G401.6 (cell line): Measurements from ENCODE around the gene RANGRF.
"Not testable (repeated sequence)": the region's sequence is repeated elsewhere in the genome, so short reads cannot be mapped to it uniquely, and the experiment has no call there.

Experiments
- FAIRE-seq: peaks from 2 replicates; lab custom pipeline; 2012; peaks lifted over from hg19 to GRCh38; lab: Jason Lieb, UNC

RANGRF gene

DNA sequence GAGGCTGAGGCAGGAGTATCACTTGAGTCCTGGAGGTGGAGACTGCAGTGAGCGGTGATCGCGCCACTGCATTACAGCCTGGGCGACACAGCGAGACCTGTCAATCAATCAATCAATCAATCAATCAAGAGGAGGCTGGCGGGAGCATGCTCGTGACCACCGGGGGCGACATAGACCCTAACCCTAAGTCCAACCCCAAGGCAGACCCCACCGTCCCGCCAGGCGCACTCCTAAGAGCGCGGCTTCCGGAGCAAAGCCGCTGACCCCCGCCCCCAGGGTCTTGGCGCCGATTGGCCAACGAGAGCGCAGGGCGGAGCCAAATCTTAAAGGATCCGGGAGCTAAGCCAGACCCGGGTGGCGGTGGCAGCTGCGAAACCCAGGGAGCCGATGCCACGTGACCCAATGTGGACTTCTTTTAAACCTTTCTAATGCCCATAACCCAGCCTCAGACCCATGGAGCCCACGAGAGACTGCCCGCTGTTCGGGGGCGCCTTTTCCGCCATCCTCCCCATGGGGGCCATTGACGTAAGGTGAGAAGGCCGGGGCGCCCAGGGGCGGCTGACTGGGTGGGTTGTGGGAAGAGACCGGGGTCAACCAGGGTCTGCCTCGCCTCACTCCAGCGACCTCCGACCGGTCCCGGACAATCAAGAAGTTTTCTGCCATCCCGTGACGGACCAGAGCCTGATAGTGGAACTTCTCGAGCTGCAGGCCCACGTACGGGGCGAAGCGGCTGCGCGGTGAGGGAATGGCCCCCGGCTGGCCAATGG lies at the start of gene RANGRF:
TSS of gene RANGRF (plus strand) at position 335 of the 767 bp plus-strand sequence. CDS start at position 454, 119 bp downstream.
- peak; percentile 67 for FAIRE-seq

DNA sequence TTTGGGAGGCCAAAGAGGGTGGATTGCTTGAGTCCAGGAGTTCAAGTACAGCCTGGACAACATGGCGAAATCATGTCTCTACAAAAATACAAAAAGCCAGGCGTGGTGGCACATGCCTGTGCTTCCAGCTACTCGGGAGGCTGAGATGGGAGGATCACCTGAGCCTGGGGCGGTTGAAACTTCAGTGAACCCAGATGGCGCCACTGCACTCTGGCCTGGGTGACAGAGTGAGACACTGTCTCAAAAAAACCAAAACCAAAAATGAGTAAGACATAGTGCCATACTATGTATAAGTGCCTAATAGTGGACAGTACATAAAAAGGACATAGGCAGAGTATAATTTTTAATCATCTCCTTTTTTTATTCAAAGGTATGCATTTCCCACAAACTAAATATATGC lies 44.6 kb upstream of the RANGRF start:
- no peak for FAIRE-seq

DNA sequence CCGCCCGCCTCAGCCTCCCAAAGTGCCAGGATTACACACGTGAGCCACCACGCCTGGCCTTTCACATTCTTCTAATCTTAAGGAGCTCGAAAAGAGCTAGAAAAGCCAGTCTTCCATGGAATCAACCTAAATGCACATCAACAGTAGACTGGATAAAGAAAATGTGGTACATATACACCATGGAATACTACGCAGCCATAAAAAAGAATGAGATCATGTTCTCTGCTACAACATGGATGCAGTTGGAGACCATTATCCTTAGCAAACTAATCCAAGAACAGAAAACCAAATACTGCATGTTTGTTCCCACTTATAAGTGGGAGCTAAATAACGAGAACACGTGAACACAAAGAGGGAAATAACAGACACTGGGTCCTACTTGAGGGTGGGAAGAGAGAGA lies 43.7 kb upstream of the RANGRF start:
- no peak for FAIRE-seq

DNA sequence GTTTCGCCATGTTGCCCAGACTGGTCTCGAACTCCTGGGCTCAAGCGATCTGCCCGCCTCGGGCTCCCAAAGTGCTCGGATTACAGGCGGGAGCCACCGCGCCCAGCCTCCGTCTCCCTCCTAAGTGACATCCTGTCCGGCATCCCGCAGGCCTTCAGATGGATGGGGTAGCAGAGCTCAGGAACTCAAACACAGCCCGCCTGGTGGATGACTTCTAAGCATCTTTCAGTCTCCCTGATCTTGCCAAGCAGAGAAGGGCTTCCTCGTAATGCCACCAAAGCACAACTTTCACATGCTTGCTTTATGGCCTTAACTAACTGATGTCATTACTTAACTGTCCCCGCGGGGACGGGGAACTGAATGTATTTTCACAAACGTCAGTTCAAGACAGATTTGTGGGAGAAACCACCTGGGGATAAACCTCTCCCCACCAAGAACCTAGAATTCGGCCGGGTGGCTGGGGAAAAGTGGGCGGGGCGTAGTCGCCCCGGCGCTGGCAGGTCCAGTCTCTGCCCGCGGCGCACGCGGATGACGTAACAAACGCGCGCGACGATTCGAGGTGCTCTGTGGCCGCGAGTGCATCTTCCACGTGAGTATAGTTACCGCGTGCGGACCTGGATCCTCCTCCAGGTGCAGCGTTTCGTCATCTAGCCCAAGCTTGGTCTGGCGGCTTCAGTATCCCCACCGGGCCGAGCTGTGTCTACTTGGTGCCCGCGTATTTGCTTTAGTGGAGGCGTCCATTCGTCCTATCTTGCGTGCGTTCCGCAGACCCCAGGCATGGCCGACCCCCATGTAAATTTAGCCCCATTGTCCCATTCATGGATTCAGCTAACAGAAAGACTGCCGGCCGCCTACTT lies 39.5 kb upstream of the RANGRF start, which contains the start of gene PFAS:
TSS of gene PFAS (plus strand) at position 539 of the 857 bp plus-strand sequence. CDS start 4,649 bp downstream, outside the sequence.
- peak; percentile 92 for FAIRE-seq

DNA sequence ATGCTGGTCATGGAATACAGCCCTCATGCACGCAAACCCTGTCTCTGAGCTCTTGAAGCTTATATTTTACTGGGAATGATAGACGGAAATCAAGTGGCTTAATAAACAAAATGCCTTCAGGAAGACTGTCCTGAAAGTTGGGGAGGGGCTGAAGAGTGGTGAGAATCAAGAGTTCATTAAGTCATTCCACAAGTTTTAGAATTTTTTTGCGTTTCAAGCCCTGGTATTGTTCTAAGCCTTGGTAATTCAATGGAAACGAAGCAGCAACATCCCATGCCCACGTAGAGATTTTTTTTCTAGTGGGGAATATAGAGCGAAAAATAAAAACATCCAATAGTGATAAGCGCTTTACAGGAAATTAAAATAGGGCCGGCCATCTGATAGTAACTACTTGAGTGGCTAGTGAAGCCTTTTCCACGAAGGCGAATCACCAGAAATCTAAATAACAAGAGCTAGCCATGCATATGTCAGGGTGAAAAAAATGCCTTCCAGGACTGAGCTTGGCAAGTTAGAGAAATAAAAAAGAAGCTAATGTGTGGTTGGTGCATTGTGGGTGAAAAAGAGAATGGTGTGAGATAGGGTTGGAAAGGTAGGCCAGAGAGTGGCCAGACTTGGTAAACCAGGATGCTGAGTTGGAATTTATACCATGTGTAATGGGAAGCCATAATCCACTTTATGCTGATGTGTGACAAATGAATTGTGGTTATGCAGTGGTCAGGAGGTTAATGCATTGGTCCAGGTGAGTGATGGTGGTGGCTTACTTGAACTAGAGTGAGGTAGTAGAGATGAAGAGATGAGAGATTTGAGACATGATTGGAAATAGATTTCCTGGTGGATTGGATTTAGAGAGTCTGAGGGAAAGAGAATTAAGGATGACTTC lies 38.6 kb upstream of the RANGRF start:
- no peak for FAIRE-seq

GRCh38 chr17:8251411-8251810 lies 37.1 kb upstream of the RANGRF start:
- FAIRE-seq = not testable (repeated sequence)

- no peak for FAIRE-seq
Measured at GRCh38 chr17:8253801-8254200, 34.7 kb upstream of the RANGRF start.

- FAIRE-seq = no peak
Measured at GRCh38 chr17:8254881-8255280, 33.6 kb upstream of the RANGRF start.

GRCh38 chr17:8255499-8255898 lies 33.0 kb upstream of the RANGRF start:
- FAIRE-seq = no peak

DNA sequence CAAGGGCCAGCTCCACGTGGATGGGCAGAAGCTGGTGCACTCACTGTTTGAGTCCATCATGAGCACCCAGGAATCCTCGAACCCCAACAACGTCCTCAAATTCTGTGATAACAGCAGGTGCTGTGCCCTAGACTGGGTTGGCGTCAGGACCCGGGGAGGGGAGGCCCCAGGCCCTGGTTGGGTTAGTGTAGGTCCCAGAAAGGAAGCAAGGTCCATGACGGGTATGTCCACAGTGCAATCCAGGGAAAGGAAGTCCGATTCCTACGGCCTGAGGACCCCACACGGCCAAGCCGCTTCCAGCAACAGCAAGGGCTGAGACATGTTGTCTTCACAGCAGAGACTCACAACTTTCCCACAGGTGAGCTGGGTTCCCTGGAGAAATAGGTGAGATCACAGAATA lies 32.2 kb upstream of the RANGRF start:
- FAIRE-seq = no peak

GRCh38 chr17:8256691-8257090 lies 31.8 kb upstream of the RANGRF start:
- FAIRE-seq = no peak

GRCh38 chr17:8257801-8258200 lies 30.7 kb upstream of the RANGRF start:
- no peak for FAIRE-seq

GRCh38 chr17:8264320-8264719 lies 24.1 kb upstream of the RANGRF start:
- no peak for FAIRE-seq

DNA sequence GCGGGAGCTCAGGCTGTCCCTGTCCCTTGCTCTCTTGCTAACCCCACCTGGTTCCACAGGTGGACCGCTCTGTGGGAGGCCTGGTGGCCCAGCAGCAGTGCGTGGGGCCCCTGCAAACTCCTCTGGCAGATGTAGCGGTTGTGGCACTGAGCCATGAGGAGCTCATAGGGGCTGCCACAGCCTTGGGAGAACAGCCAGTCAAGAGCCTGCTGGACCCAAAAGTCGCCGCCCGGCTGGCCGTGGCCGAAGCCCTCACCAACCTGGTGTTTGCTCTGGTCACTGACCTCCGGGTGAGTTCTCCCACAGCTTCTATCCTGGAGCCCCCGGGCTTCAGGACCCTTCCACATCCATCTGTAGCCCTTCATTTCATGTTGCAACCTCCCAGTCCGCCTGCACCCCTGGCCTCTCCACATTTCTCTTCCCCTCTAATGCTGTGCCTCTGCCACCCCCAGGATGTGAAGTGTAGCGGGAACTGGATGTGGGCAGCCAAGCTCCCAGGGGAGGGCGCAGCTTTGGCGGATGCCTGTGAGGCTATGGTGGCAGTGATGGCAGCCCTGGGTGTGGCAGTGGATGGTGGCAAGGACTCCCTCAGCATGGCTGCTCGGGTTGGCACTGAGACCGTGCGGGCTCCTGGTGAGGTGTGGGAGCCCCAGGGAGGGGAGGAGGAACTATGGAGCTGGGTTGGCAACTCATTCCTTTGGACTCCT lies 23.5 kb upstream of the RANGRF start:
- FAIRE-seq = no peak

DNA sequence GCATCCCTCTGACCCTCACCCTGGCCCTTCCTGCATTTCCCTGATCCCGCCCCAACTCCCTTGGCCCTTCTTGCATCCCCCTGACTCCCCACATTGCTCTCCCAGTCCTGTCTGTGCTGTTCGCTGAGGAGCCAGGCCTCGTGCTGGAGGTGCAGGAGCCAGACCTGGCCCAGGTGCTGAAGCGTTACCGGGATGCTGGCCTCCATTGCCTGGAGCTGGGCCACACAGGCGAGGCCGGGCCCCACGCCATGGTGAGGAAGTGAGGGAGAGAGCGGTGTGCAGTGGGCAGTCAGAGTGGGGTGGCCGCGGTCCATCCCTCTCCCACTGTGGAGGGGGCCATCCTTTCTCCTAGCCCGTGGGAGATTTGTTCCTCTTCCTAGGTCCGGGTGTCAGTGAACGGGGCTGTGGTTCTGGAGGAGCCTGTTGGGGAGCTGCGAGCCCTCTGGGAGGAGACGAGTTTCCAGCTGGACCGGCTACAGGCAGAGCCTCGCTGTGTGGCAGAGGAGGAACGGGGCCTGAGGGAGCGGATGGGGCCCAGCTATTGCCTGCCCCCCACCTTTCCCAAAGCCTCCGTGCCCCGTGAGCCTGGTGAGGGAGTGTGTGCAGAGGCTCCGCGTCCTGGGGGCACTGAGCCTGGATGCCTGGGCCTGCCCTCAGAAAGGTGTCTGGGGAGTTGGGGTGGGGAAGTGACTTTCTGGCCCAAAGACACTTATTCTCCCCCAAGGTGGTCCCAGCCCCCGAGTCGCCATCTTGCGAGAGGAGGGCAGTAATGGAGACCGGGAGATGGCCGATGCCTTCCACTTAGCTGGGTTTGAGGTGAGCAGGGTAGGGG lies 21.6 kb upstream of the RANGRF start:
- FAIRE-seq = no peak

GRCh38 chr17:8267480-8268147 lies 20.9 kb upstream of the RANGRF start:
- peak; percentile 97 for FAIRE-seq

- FAIRE-seq = no peak
Measured at GRCh38 chr17:8268550-8269298, 19.7 kb upstream of the RANGRF start.

- FAIRE-seq = no peak
Measured at GRCh38 chr17:8272421-8272820, 16.0 kb upstream of the RANGRF start.

DNA sequence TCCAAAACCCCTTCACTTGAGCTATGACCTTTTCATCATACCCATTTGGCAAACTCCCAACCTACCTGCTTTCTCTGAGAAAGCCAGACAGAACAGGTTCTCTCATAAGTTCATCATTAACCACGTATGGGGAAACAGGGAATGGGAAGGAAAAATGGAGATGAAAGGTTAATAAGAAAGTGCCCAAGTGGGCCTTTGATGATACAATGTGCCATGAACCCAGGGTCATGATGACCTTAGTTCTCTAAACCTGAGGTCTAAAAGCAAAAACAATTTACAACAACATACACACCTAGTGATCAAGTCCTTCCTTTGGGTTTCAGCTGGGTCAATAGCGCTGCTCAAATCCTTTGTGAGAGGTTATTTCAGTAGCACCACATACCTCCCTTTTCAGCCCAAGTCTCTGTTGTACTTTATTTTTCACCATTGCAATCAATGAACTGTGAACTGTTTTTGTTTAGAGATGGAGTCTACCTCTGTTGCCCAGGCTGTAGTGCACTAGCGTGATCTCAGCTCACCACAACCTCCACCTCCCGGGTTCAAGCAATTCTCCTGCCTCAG lies 14.5 kb upstream of the RANGRF start:
- FAIRE-seq = no peak
